Stimulated activated CD4-positive, alpha-beta T cell treated with anti-CD3 and anti-CD28 coated beads, Interleukin-1b, Interleukin-23, amount 100 ng/mL, for 48 hours (primary cell): ENCODE data around the gene NELL1.

Experiments used
- DNase-seq: peaks from one replicate; pipeline ENCODE4 v3.0.0-alpha.2; 2020

Gene NELL1

DNA sequence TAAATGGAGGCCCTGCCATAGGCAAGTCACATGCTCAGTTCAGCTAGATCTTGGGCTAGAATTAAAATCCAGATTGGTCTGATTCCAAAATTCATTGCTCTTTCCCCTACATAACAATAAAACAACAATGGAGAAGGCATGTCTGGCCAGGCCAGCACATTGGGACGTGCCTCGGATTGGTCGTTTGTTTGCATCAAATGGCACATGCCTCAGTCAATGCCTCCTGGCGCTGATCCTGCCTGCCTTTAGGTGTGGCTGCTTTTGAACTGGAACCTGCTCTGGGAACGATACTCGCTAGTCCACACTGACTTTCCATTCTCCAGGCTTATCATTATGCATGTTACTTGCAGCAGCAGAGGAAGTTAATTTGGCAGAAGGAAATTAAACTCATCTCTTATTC is 322.1 kb downstream of the NELL1 start:
- no peak for DNase-seq

GRCh38 chr11:21007297-21007696 is 337.9 kb downstream of the NELL1 start:
- DNase-seq = no peak

DNA sequence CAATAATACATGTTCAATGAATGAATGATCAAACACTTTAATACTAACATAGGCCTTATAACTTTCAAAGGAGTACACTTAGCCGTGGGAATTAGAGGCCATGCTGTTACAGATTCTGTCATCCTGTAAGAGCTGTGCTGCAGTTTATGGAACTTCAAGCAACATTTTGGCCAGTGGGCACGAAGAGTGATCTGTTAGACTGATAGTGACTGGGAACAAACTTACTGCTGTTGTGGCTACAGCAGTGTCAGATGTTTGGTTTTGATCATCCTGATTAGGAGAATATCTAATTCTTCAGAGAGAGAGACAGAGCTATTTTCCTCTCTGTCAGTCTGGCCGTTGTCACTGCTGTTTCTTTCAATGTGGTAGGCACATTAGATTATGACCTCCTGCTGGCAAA is 348.9 kb downstream of the NELL1 start:
- no peak for DNase-seq

- DNase-seq = no peak
Observed at GRCh38 chr11:21026685-21027084, 357.3 kb downstream of the NELL1 start.

- no peak for DNase-seq
Observed at GRCh38 chr11:21037850-21038249, 368.5 kb downstream of the NELL1 start.

DNA sequence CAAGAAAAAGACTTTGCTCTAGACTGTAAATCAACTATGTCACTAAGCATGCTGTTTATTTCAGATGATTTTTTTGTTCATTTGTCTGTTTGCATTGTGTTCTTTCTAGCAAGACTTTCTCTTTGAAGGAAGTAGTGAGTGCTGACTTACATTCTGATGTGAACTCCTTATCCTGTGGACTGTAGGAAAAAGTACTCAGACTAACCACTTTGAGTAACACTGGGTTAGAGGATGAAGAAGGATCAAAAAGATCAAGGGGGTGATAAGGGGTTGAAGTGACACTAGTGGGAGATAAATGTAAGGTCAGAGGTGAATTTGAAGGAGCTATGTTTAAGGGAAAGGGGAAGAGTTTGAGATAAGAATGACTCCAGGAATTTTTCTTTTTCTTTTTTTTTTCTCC is 369.4 kb downstream of the NELL1 start:
- no peak for DNase-seq

DNA sequence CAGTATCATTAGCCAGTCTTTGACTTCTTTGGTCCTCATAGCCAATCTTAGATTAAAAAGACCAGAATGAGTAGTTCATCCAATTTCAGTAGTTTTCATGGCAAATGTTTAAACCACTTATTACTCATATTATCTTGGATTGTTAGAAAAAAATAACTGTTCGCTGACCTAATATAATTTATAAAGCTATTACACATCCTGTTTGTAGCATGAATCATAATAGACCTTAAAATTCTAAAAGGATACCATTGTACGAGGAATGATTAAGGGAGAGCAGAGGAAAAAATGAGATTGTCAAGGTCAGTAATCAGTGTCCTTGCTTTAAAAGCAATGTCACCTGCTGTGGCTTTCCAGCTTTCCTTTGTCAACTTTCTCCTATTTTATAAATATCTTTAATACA is 371.2 kb downstream of the NELL1 start:
- no peak for DNase-seq

DNA sequence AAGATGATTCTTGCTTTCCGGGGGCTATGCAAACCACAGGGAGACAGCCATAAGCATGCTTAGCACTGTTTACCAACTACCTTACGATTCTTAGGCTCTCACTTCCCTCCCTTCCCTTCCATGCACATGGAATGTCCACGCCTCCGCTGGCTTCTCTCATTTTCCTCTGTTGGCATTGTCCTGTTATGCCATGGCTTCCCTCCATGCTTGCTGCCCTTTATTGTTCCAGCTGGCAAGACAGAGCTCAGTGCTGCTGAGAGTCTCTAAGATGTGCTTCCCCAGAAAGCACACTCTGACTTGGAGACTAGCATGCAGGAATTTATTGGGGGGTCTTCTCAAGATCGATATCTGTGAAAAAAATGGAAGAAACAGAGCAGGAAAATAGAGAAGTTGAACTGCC is 379.2 kb downstream of the NELL1 start:
- DNase-seq = no peak

DNA sequence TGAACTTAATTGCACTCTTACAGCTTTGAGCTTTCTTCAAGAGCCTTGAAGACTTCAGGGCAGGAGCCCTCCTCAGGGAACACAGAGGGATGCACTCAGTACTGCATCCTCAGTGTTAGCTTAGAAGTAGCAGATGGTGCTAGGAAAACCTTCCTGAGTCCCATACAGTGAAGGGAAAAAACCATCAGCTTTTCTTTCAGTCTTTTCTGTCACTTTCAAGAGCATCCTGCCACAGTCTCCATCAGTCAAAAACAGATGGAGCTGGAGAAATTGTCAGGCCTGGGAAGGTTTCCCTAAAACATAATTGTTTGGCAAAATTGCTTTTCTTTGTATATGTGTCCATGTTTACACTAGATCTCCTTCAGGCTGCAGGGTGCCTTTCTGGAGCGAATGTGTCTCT is 384.1 kb downstream of the NELL1 start:
- DNase-seq = no peak

- no peak for DNase-seq
Observed at GRCh38 chr11:21056644-21057043, 387.3 kb downstream of the NELL1 start.

- no peak for DNase-seq
Observed at GRCh38 chr11:21059879-21060278, 390.5 kb downstream of the NELL1 start.

- no peak for DNase-seq
Observed at GRCh38 chr11:21066030-21066429, 396.6 kb downstream of the NELL1 start.

GRCh38 chr11:21068886-21069285 is 399.5 kb downstream of the NELL1 start:
- no peak for DNase-seq

- DNase-seq = no peak
Observed at GRCh38 chr11:21069909-21070308, 400.5 kb downstream of the NELL1 start.

DNA sequence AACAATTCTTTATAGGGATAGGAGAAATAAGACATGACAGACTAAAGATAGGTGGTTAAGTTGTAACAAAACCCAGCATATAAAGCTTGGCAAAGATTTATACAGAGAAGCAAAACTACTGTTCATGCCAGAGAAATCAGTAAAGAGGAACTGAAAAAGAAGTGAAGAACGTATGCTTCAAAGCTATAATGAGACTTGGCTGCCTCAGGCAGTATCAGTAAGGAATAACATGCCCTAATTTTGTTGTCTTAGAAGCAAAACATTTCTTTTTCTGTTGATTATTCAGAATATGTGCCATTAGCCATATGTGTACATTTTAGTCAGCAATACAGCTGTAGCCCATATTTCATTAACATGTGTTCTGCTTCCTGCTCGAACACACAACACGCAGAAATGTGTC is 403.2 kb downstream of the NELL1 start:
- no peak for DNase-seq

- no peak for DNase-seq
Observed at GRCh38 chr11:21082853-21083252, 413.5 kb downstream of the NELL1 start.

DNA sequence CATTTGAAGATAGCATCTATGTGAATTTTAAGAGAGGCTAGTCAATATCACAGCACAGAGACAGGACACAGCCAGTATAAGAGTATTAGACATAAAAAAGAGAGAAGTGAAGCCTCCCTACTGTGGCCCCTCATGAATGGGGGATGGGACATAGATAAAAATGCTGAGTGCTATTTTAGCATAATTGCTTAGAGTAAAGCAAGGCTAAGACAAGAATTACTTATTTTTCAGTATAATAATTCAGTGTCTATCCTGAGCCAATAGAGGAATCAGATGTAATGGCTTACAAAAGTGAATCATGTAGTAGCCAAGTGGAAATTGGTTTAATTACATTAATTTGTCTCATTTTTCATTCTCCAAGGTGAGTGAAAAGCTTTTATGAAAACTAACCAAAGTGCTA is 419.5 kb downstream of the NELL1 start:
- no peak for DNase-seq

- DNase-seq = no peak
Observed at GRCh38 chr11:21104641-21105040, 435.3 kb downstream of the NELL1 start.

DNA sequence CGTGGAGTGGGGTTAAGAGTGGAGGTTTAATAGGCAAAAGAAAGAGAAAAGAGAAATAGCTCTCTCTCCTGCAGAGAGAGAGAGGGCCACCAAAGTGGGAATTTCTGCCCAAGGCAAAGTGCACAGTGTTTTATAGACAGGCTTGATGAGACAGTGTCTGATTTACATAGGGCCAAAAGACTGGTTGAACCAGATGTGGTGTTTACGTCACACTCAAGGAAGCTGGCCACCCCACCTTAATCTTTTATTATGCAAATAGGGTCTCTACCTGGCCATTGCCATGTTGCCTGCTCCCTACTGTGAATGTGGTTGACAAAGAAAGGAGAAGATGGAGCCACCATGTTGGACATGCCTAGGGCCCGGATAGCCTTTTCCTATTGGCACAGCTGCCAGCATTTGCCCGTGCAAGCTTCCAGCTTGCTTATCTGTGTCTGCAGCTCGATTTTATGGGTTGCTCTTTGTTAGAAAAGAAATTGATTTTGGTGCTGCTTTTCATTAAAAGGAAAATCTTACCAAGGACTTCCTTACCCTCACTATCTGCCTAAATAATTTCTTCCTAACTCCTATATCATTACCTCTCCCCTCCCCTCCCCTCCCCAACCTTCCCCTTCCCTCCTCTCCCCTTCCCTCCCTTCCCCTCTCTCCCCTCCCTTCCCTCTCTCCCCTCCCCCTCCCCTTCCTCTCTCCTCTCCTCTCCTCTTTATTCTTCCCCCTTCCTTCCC is 436.0 kb downstream of the NELL1 start:
- no peak for DNase-seq

DNA sequence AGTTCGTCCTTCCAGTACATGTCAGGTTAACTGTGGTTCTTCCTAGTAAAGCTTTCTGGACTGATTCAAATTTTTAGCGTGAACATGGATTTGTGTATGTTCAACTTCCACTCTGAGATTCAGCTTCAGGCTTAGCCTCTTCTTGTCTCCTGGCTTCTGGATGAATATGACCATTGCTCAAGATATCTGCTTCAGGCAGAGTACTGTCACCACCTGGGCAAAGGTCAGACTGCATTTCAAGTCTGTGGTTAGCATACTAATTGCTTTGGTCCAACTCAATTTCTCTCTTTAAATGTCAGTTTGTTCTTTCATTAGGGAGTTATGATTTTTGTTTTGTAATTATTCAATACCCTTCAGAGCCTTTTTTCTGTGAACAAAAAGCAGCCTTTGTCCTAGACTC is 440.0 kb downstream of the NELL1 start:
- DNase-seq = no peak

DNA sequence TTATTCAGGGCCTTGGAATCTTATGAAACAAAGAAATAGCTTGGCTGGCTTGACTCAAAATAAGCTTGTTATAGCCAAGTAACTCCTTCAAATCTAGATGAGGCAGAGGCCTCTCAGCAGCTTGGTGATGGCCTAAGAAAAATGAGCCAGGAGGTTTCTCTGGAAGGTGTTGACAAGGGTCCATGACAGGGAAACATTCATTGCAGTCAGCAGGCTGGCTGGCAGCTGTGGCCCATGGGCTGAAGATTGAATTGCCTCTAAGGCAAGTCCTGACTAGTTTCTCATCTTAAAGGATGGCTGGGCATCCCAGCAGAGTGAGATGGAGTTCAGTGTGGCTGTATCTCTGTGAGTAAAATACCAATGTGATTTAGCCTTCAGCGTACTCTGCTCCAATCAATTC is 441.0 kb downstream of the NELL1 start:
- DNase-seq = no peak

GRCh38 chr11:21113876-21114275 is 444.5 kb downstream of the NELL1 start:
- no peak for DNase-seq

DNA sequence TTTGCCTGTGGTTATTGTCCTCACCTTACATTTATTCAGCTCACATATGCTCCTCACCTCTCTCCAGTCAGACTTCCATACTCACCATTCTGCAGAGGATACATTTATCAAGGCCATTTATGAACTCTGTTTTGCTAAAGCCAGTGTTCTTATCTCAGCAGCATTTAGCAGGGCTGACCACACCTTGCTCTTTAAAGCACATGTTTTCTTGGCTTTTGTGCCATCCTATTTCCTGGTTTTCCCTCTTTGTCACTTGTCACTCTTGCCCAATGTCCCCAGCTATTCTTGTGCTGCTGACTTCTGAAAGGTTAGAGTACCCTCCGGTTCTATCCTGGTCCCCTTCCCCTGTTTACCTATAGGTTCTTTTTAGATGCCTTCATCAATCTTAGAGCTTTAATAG is 446.6 kb downstream of the NELL1 start:
- no peak for DNase-seq

- no peak for DNase-seq
Observed at GRCh38 chr11:21119411-21119810, 450.0 kb downstream of the NELL1 start.

DNA sequence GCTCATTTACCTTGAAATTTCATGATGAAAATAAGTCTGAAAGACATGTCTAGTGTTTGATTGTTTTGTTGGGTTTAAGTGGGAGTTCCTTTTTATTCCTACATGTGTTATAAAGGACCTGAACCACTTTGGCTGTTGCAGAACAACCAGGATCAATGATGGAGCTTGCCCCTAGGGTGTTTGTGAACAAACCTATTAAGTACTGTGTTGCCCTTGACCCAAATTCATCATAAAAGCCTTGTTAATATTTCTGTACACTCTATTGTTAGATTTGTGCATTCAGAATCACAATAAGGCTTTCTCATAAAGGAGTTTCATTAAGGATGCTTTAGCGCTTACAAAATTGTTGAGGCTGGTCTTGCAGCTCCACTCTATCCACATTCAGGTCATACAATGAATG is 452.6 kb downstream of the NELL1 start:
- no peak for DNase-seq

DNA sequence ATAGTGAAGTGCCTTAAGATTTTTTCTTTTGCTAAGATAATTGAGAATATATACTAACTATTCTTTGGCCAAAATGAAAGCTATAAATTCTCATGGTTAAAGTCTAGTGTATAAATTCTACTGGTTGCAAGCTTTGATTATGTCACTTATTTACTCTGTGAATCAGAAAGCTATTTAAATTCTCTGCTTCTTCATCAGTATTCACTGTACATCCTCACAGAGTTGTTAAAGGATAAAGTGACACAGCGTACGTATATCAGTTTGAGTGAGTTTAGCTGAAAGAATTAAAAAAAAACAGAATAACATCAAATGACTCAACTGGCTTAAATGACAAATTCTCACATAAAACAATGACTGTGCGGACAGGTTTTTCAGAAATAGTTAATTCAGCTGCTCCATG is 453.1 kb downstream of the NELL1 start:
- no peak for DNase-seq
